Measurements from ENCODE around the gene SUSD1. TPM values are rescaled to one million over a fixed set of nuclear protein-coding genes. Genes with fewer than 3 reads are reported as not detected.

The SUSD1 gene
- total RNA-seq, 1 experiment from 2014 or later = 8.1 TPM

DNA sequence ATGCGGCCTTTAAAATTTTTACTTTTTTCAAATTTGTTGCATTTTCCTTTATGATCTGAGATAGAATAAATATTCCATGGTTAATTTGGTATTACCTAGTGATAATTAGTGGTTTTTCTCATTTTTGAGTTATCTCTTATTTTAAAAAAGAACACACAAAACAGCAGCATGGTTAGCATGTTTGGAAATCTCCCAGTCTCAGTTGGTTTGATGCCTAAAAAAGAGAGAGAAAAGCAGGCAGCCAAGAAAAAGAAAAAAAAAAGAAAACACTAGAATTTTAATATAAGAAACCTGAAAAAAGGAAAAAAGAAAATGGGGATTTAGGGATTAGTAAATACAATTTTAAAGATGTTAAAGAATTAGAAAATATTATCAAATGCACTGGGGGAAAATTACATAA is 15.3 kb downstream of the SUSD1 start:
- no peaks in the 10 kb centered on the region for H3K4me1 ChIP-seq (ENCODE audit: insufficient read depth, low read length)
- no peak overlapping the region for H4K5ac ChIP-seq (ENCODE audit: insufficient read length, low read depth, low read length)
- H3K9ac ChIP-seq (ENCODE audit: extremely low read depth, insufficient read length, low read length) = no peak overlapping the region
- H3K79me2 ChIP-seq (ENCODE audit: insufficient read depth, low read length) = no peaks in the 10 kb centered on the region
- no peak overlapping the region for H2BK20ac ChIP-seq (ENCODE audit: low read depth, low read length, poor library complexity, severe bottlenecking)
- Mint-ChIP-seq H3K36me3 (ENCODE audit: insufficient read depth in 1 of 3, low read depth in 3 of 3) (no peaks in the 10 kb centered on the region; a peak in 1 of 7 replicates), H3K27me3 (ENCODE audit: low read depth) (no peaks in the 10 kb centered on the region), H3K9me3 (no peaks in the 10 kb centered on the region), H3K27ac (no peak overlapping the region), H3K4me1 (no peaks in the 10 kb centered on the region), H3K4me3 (no peak overlapping the region)
- no peaks in the 10 kb centered on the region for H3K27me3 ChIP-seq (ENCODE audit: insufficient read depth, low read length)
- no peak overlapping the region for H4K8ac ChIP-seq (replicated peaks; ENCODE audit: insufficient read length, low read depth, low read length)
- no peaks in the 10 kb centered on the region for H3K23me2 ChIP-seq (ENCODE audit: insufficient read length, low read depth, low read length, poor library complexity, severe bottlenecking)
- no peak overlapping the region for H2AK5ac ChIP-seq (ENCODE audit: insufficient read length, low read length)
- H2BK12ac ChIP-seq (ENCODE audit: insufficient read length, low read depth, low read length) = no peak overlapping the region
- WGBS (ENCODE audit: extremely low coverage, insufficient read length, low lambda C conversion rate) = no CpG with 5 or more reads among the region's 1 CpG
- no peaks in the 10 kb centered on the region for H3K79me1 ChIP-seq (ENCODE audit: insufficient read depth, low read depth, low read length, poor library complexity, severe bottlenecking)
- no peak overlapping the region for H2BK5ac ChIP-seq (ENCODE audit: insufficient read length, low read length)
- H3K56ac ChIP-seq (ENCODE audit: insufficient read length, low read depth, low read length) = no peak overlapping the region
- H3K18ac ChIP-seq (ENCODE audit: insufficient read length, low read depth, low read length) = no peak overlapping the region
- H3K14ac ChIP-seq (ENCODE audit: insufficient read depth, low read length) = no peak overlapping the region
- TF ChIP-seq, protein P1, sequence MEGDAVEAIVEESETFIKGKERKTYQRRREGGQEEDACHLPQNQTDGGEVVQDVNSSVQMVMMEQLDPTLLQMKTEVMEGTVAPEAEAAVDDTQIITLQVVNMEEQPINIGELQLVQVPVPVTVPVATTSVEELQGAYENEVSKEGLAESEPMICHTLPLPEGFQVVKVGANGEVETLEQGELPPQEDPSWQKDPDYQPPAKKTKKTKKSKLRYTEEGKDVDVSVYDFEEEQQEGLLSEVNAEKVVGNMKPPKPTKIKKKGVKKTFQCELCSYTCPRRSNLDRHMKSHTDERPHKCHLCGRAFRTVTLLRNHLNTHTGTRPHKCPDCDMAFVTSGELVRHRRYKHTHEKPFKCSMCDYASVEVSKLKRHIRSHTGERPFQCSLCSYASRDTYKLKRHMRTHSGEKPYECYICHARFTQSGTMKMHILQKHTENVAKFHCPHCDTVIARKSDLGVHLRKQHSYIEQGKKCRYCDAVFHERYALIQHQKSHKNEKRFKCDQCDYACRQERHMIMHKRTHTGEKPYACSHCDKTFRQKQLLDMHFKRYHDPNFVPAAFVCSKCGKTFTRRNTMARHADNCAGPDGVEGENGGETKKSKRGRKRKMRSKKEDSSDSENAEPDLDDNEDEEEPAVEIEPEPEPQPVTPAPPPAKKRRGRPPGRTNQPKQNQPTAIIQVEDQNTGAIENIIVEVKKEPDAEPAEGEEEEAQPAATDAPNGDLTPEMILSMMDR (conservative IDR thresholded peaks at IDR 0.05) = no peak
- H3T11ph ChIP-seq (ENCODE audit: low read length) = no peak overlapping the region
- H2BK15ac ChIP-seq (ENCODE audit: low read depth, low read length) = no peak overlapping the region
- H3K4me2 ChIP-seq (ENCODE audit: insufficient read depth, insufficient read length, low read length) = no peak overlapping the region
- H3K4ac ChIP-seq (ENCODE audit: low read depth, low read length) = no peak overlapping the region
- no peaks in the 10 kb centered on the region for H4K20me1 ChIP-seq (ENCODE audit: control insufficient read depth, insufficient read depth, insufficient read length)
- H3K23ac ChIP-seq (ENCODE audit: insufficient read length, low read depth, low read length) = no peak overlapping the region
- no peak for DNase-seq
- no peak overlapping the region for H3K27ac ChIP-seq (ENCODE audit: insufficient read length, low read depth, low read length)
- H4K91ac ChIP-seq (ENCODE audit: insufficient read length, low read depth, low read length) = no peak overlapping the region
- H2BK120ac ChIP-seq (ENCODE audit: low read depth, low read length, poor library complexity, severe bottlenecking) = no peak overlapping the region
- H2AFZ ChIP-seq (ENCODE audit: low read length) = no peak overlapping the region
- no peaks in the 10 kb centered on the region for H3K9me3 ChIP-seq (ENCODE audit: control insufficient read depth, low read depth, low read length)
